HEK293 (cell line): ENCODE measurements around the gene CLK2.
A peak's percentile ranks its signal among the peaks of the same experiment; 100 is the strongest.

Experiments used
- AEBP2 ChIP-seq: fragments of 450-650 bp; formaldehyde crosslinking; IDR thresholded peaks from 2 replicates; pipeline ENCODE4 v1.5.1; 2016; ENCODE audit warnings: missing biosample characterization, missing genetic modification characterization, borderline replicate concordance
- CTCF ChIP-seq: fragments of 450-650 bp; formaldehyde crosslinking; IDR thresholded peaks from 2 replicates; pipeline ENCODE4 v1.5.1; 2016; ENCODE audit warnings: missing biosample characterization, missing genetic modification characterization
- HOXA7 ChIP-seq: sonication (generic); formaldehyde crosslinking; IDR thresholded peaks from 2 replicates; pipeline ENCODE4 v1.8.1; 2022; ENCODE audit warnings: missing genetic modification reagents, borderline replicate concordance
- HOXD13 ChIP-seq: sonication (generic); formaldehyde crosslinking; IDR thresholded peaks from 2 replicates; pipeline ENCODE4 v1.8.0; 2022; ENCODE audit warnings: missing genetic modification reagents, borderline replicate concordance
- INSM2 ChIP-seq: fragments of 450-650 bp; formaldehyde crosslinking; IDR thresholded peaks from 2 replicates; pipeline ENCODE4 v1.5.1; 2016; ENCODE audit warnings: missing biosample characterization, missing genetic modification characterization
- OSR2 ChIP-seq: fragments of 450-650 bp; formaldehyde crosslinking; IDR thresholded peaks from 2 replicates; pipeline ENCODE4 v1.5.1; 2016; ENCODE audit warnings: missing biosample characterization, missing genetic modification characterization
- OVOL3 ChIP-seq: fragments of 450-650 bp; formaldehyde crosslinking; IDR thresholded peaks from 2 replicates; pipeline ENCODE4 v1.5.1; 2016; ENCODE audit warnings: missing biosample characterization, missing genetic modification characterization
- REPIN1 ChIP-seq: fragments of 450-650 bp; formaldehyde crosslinking; IDR thresholded peaks from 2 replicates; pipeline ENCODE4 v1.5.1; 2017; ENCODE audit warnings: missing biosample characterization, missing genetic modification characterization, low read depth
- SETDB1 ChIP-seq: IDR thresholded peaks from one replicate; pipeline ENCODE4 v1.6.1; 2017; ENCODE audit warnings: mild to moderate bottlenecking, low read length, moderate library complexity, mixed read lengths; ENCODE audit not compliant: insufficient read length
- SP2 ChIP-seq: fragments of 450-650 bp; formaldehyde crosslinking; IDR thresholded peaks from 2 replicates; pipeline ENCODE4 v1.5.1; 2016; ENCODE audit warnings: missing biosample characterization, missing genetic modification characterization
- SP3 ChIP-seq: fragments of 450-650 bp; formaldehyde crosslinking; IDR thresholded peaks from 2 replicates; pipeline ENCODE4 v1.5.1; 2016; ENCODE audit warnings: missing biosample characterization, missing genetic modification characterization
- WT1 ChIP-seq: fragments of 450-650 bp; formaldehyde crosslinking; IDR thresholded peaks from 2 replicates; pipeline ENCODE4 v1.5.1; 2016; ENCODE audit warnings: missing biosample characterization, missing genetic modification characterization
- ZBTB20 ChIP-seq: fragments of 450-650 bp; formaldehyde crosslinking; IDR thresholded peaks from 2 replicates; pipeline ENCODE4 v1.5.1; 2016; ENCODE audit warnings: missing biosample characterization, missing genetic modification characterization
- ZBTB21 ChIP-seq: fragments of 450-650 bp; formaldehyde crosslinking; IDR thresholded peaks from 2 replicates; pipeline ENCODE4 v1.5.1; 2017; ENCODE audit warnings: missing biosample characterization, missing genetic modification characterization
- ZNF18 ChIP-seq: fragments of 450-650 bp; formaldehyde crosslinking; IDR thresholded peaks from 2 replicates; pipeline ENCODE4 v1.5.1; 2016; ENCODE audit warnings: missing biosample characterization, missing genetic modification characterization
- ZNF26 ChIP-seq: fragments of 450-650 bp; formaldehyde crosslinking; IDR thresholded peaks from 2 replicates; pipeline ENCODE4 v1.5.1; 2016; ENCODE audit warnings: missing biosample characterization, missing genetic modification characterization
- ZNF274 ChIP-seq, 2 experiments: fragments of 200-500 bp in 1 of 2; fragments of 450-650 bp in 1 of 2; sonication (Bioruptor generic) in 1 of 2; formaldehyde crosslinking in 1 of 2; IDR thresholded peaks; 2 replicates each; pipeline versions ENCODE4 v1.5.1 to v1.6.1; 2014 to 2016; ENCODE audit warnings: borderline replicate concordance in 1 of 2, inconsistent platforms in 1 of 2, low read length in 1 of 2, missing biosample characterization in 1 of 2, missing genetic modification characterization in 1 of 2
- ZNF280D ChIP-seq: fragments of 450-650 bp; formaldehyde crosslinking; IDR thresholded peaks from 2 replicates; pipeline ENCODE4 v1.5.1; 2016; ENCODE audit warnings: missing biosample characterization, missing genetic modification characterization
- ZNF341 ChIP-seq: fragments of 450-650 bp; formaldehyde crosslinking; IDR thresholded peaks from 2 replicates; pipeline ENCODE4; 2016; ENCODE audit warnings: low read depth, missing biosample characterization, missing genetic modification characterization
- ZNF354C ChIP-seq: fragments of 450-650 bp; formaldehyde crosslinking; IDR thresholded peaks from 2 replicates; pipeline ENCODE4 v1.5.1; 2016; ENCODE audit warnings: missing biosample characterization, missing genetic modification characterization, low read depth, borderline replicate concordance
- ZNF391 ChIP-seq: fragments of 450-650 bp; formaldehyde crosslinking; IDR thresholded peaks from 2 replicates; pipeline ENCODE4 v1.5.1; 2016; ENCODE audit warnings: low read depth, missing biosample characterization, missing genetic modification characterization, borderline replicate concordance
- ZNF580 ChIP-seq: fragments of 450-650 bp; formaldehyde crosslinking; IDR thresholded peaks from 2 replicates; pipeline ENCODE4 v1.5.1; 2016; ENCODE audit warnings: missing biosample characterization, missing genetic modification characterization
- ZNF629 ChIP-seq: fragments of 450-650 bp; formaldehyde crosslinking; IDR thresholded peaks from 2 replicates; pipeline ENCODE4 v1.5.1; 2017; ENCODE audit warnings: missing biosample characterization, missing genetic modification characterization
- ZNF660 ChIP-seq: fragments of 450-650 bp; IDR thresholded peaks from 2 replicates; pipeline ENCODE4 v1.5.1; 2018; ENCODE audit warnings: missing biosample characterization, mild to moderate bottlenecking, missing genetic modification characterization
- ZNF843 ChIP-seq: fragments of 450-650 bp; formaldehyde crosslinking; IDR thresholded peaks from 2 replicates; pipeline ENCODE4 v1.5.1; 2016; ENCODE audit warnings: missing biosample characterization, missing genetic modification characterization
- ZSCAN16 ChIP-seq: fragments of 450-650 bp; formaldehyde crosslinking; IDR thresholded peaks from 2 replicates; pipeline ENCODE4 v1.5.1; 2016; ENCODE audit warnings: missing biosample characterization, missing genetic modification characterization

CLK2 gene

GRCh38 chr1:155241069-155241679, 32.1 kb downstream of the CLK2 start (continued):
- TF ChIP-seq ZNF391 (tag by site-specific recombination), result no peak
- TF ChIP-seq ZNF274 (IDR thresholded peaks at IDR 0.05; ENCODE audit: low read length), result no peak
- TF ChIP-seq ZNF274 (tag by site-specific recombination; IDR thresholded peaks at IDR 0.05; ENCODE audit: borderline replicate concordance), result no peak
- TF ChIP-seq HOXA7 (CRISPR knock-in tag), result no peak
- TF ChIP-seq ZNF580 (tag by site-specific recombination), result peak; percentile 70; the same call in 1 of the 2 replicates
- no peak for TF ChIP-seq ZNF354C (tag by site-specific recombination)
- peak; percentile 17; the same call in 1 of the 2 replicates for TF ChIP-seq ZNF660
- TF ChIP-seq ZNF629 (tag by site-specific recombination), result peak; percentile 66; the same call in 1 of the 2 replicates
- TF ChIP-seq ZNF280D (tag by site-specific recombination), result no peak
- no peak for TF ChIP-seq SP2 (tag by site-specific recombination)
- TF ChIP-seq ZNF26 (tag by site-specific recombination), result no peak
- TF ChIP-seq ZNF18 (tag by site-specific recombination), result no peak
- TF ChIP-seq SP3 (tag by site-specific recombination), result peak; percentile 61
- 0 out of 2 replicates have a peak, but pooled peaks have one; percentile 16 for TF ChIP-seq ZBTB21 (tag by site-specific recombination)
- no peak for TF ChIP-seq REPIN1 (tag by site-specific recombination)
- no peak for TF ChIP-seq AEBP2 (tag by site-specific recombination)
- peak; percentile 60; the same call in 1 of the 2 replicates for TF ChIP-seq INSM2 (tag by site-specific recombination)
- TF ChIP-seq ZNF341 (tag by site-specific recombination), result peak; percentile 65
- peak; percentile 55; the same call in 1 of the 2 replicates for TF ChIP-seq OVOL3 (tag by site-specific recombination)
- TF ChIP-seq CTCF (tag by site-specific recombination), result no peak
- no peak for TF ChIP-seq HOXD13 (CRISPR knock-in tag)
- TF ChIP-seq WT1 (tag by site-specific recombination), result peak; percentile 17; the same call in 1 of the 2 replicates
- TF ChIP-seq ZBTB20 (tag by site-specific recombination), result no peak
- no peak for TF ChIP-seq SETDB1
- TF ChIP-seq OSR2, result 0 out of 2 replicates have a peak, but pooled peaks have one; percentile 17
- no peak for TF ChIP-seq ZSCAN16
- peak; percentile 39; the same call in 1 of the 2 replicates for TF ChIP-seq ZNF843 (tag by site-specific recombination)
